ENCODE measurements around the gene PTPN6. TPM values are rescaled to one million over a fixed set of nuclear protein-coding genes. Genes with fewer than 3 reads are reported as not detected.

Gene PTPN6
- total and polyA plus RNA-seq, 7 donors: 1.3 to 7.6 (median 3.6) TPM

- Histone ChIP-seq H3K27me3 (ENCODE audit: insufficient read depth in 3 of 3, low read length in 2 of 3) (no peaks in the 10 kb centered on the region), H3K36me3 (ENCODE audit: insufficient read depth in 1 of 2, low read depth in 1 of 2) (peaks cover under 1 to 16% of the 10 kb centered on the region in 2 donors), H3K4me3 (peak overlapping the region; percentile 13), H3K27ac (peak overlapping the region; percentile 72), H3K9me3 (no peaks in the 10 kb centered on the region), H3K4me1 (peaks cover 14% of the 10 kb centered on the region)
- 37 to 55% (median 48%) methylated on average over 24 of the region's 24 CpGs for whole genome bisulfite sequencing, 3 donors
- intact Hi-C loops (cut with DNase I): loop anchor here (2.0 to 5.0 kb wide), 2 partner anchors 16 to 39 kb away; partner anchors contain the start of gene C12orf57 (in 1 of the 2)
- DNase-seq: peak; percentile 80 to 86
- no peak for TF ChIP-seq CTCF (IDR thresholded peaks at IDR 0.05)
- ATAC-seq: peak; percentile 40 to 73 (median 70)
Observed at GRCh38 chr12:6961278-6961694, 10.1 kb downstream of the PTPN6 start.

GRCh38 chr12:6961695-6962284 is 10.6 kb downstream of the PTPN6 start:
- intact Hi-C loops (cut with DNase I): loop anchor here (2.0 to 5.0 kb wide), 2 partner anchors 17 to 39 kb away; partner anchors contain the start of gene C12orf57 (in 1 of the 2)
- WGBS, 3 donors: 27 to 31% (median 27%) methylated on average over 16 of the region's 16 CpGs
- H3K4me3 ChIP-seq: peak overlapping the region; percentile 13
- TF ChIP-seq CTCF (IDR thresholded peaks at IDR 0.05): peak; percentile 17
- ATAC-seq (peak; percentile 2 to 50 (median 46)), DNase-seq (peak; percentile 69 to 81)
- H3K36me3 ChIP-seq (ENCODE audit: insufficient read depth in 1 of 2, low read depth in 1 of 2): peaks cover 2 to 21% of the 10 kb centered on the region in 2 donors
- no peaks in the 10 kb centered on the region for H3K27me3 ChIP-seq (ENCODE audit: insufficient read depth in 3 of 3, low read length in 2 of 3)
- H3K4me1 ChIP-seq: peaks cover 14% of the 10 kb centered on the region
- H3K9me3 ChIP-seq: no peaks in the 10 kb centered on the region
- H3K27ac ChIP-seq: peak overlapping the region; percentile 72

- DNase-seq (peak in 1 of 2 donors; percentile 14), ATAC-seq (no peak)
- H3K9me3 ChIP-seq: no peaks in the 10 kb centered on the region
- H3K27me3 ChIP-seq (ENCODE audit: insufficient read depth in 3 of 3, low read length in 2 of 3): no peaks in the 10 kb centered on the region
- intact Hi-C loops (cut with DNase I): loop anchor here in 1 of 2 donors (5.0 kb wide), 1 partner anchor 40 kb away; no protein-coding TSS in a partner anchor
- peak overlapping the region; percentile 72 for H3K27ac ChIP-seq
- H3K4me3 ChIP-seq: peak overlapping the region; percentile 13
- H3K4me1 ChIP-seq: peaks cover 14% of the 10 kb centered on the region
- peaks cover 8 to 28% of the 10 kb centered on the region in 2 donors for H3K36me3 ChIP-seq (ENCODE audit: insufficient read depth in 1 of 2, low read depth in 1 of 2)
- WGBS, 3 donors: 72 to 78% (median 75%) methylated on average over 25 of the region's 25 CpGs
- TF ChIP-seq CTCF (IDR thresholded peaks at IDR 0.05): no peak
Observed at GRCh38 chr12:6962285-6963015, 11.3 kb downstream of the PTPN6 start.

GRCh38 chr12:6963016-6963731 is 12.0 kb downstream of the PTPN6 start:
- DNase-seq: peak; percentile 23 to 66
- 73 to 81% (median 80%) methylated on average over 24 to 32 of the region's 32 CpGs for WGBS, 3 donors
- no peak for ATAC-seq
- no peak overlapping the region for H3K4me3 ChIP-seq
- H3K4me1 ChIP-seq: peaks cover 14% of the 10 kb centered on the region
- H3K9me3 ChIP-seq: no peaks in the 10 kb centered on the region
- H3K27me3 ChIP-seq (ENCODE audit: insufficient read depth in 3 of 3, low read length in 2 of 3): no peaks in the 10 kb centered on the region
- TF ChIP-seq CTCF (IDR thresholded peaks at IDR 0.05): no peak
- peak overlapping the region; percentile 72 for H3K27ac ChIP-seq
- intact Hi-C loops (cut with DNase I): loop anchor here in 1 of 2 donors (5.0 kb wide), 1 partner anchor 41 kb away; no protein-coding TSS in a partner anchor
- peaks cover 11 to 35% of the 10 kb centered on the region in 2 donors for H3K36me3 ChIP-seq (ENCODE audit: insufficient read depth in 1 of 2, low read depth in 1 of 2)
